IMR-90 (cell line): ENCODE data around the gene FLT3. TPM values are rescaled to one million over a fixed set of nuclear protein-coding genes. Genes with fewer than 3 reads are reported as not detected.

Experiments
- ATAC-seq: fragments of 200-7000 bp; cut with Tn5 transposase; 2 replicates; pipeline ENCODE4 v1.9.1; 2020; ENCODE audit warnings: low read depth, mild to moderate bottlenecking, moderate library complexity
- BruUV-seq: library from RNA; stranded (reverse); fragments of 400-500 nt; replicated peaks from 2 replicates; lab custom pipeline; 2021; lab: Mats Ljungman, UMichigan
- CTCF ChIA-PET: fragments of 300-600 bp; formaldehyde crosslinking; extraction: SDS; loops from one replicate; lab custom pipeline; 2021; ENCODE audit warnings: antibody characterized with exemption; lab: Yijun Ruan, JAX
- POLR2A ChIA-PET: fragments of 300-600 bp; sonication (Branson Sonifier 250); formaldehyde crosslinking; loops from one replicate; lab custom pipeline; 2022; ENCODE audit warnings: antibody characterized with exemption; ENCODE audit not compliant: unreplicated experiment; lab: Charles Lee
- DNase-seq: peaks from one replicate; pipeline ENCODE4 v3.0.0; 2013
- H2AFZ ChIP-seq: replicated peaks from 2 replicates; pipeline ENCODE3; 2013; ENCODE audit warnings: low read length, mild to moderate bottlenecking; ENCODE audit not compliant: poor library complexity
- H2AK5ac ChIP-seq: 2 replicates; pipeline ENCODE4 v1.6.1; 2013; ENCODE audit warnings: low read depth, low read length, inconsistent platforms
- H2AK9ac ChIP-seq: replicated peaks from 2 replicates; pipeline ENCODE3; 2013; ENCODE audit warnings: mild to moderate bottlenecking, low read depth, low read length, moderate library complexity; ENCODE audit not compliant: poor library complexity
- H2BK120ac ChIP-seq: 2 replicates; pipeline ENCODE4 v1.6.1; 2013; ENCODE audit warnings: low read depth, low read length, inconsistent platforms
- H2BK15ac ChIP-seq: 3 replicates; pipeline ENCODE4 v1.6.1; 2013; ENCODE audit warnings: low read depth, low read length, inconsistent platforms
- H2BK20ac ChIP-seq: 2 replicates; pipeline ENCODE4 v1.6.1; 2013; ENCODE audit warnings: low read depth, mild to moderate bottlenecking, inconsistent platforms, low read length, moderate library complexity
- H2BK5ac ChIP-seq: 2 replicates; pipeline ENCODE4 v1.6.1; 2013; ENCODE audit warnings: mild to moderate bottlenecking, low read depth, low read length, inconsistent platforms; ENCODE audit not compliant: poor library complexity, severe bottlenecking
- H3K14ac ChIP-seq: replicated peaks from 2 replicates; pipeline ENCODE4 v1.6.1; 2013; ENCODE audit warnings: low read depth, low read length, inconsistent platforms
- H3K18ac ChIP-seq: 2 replicates; pipeline ENCODE4 v1.6.1; 2013; ENCODE audit warnings: low read depth, low read length, control low read depth
- H3K23ac ChIP-seq: 2 replicates; pipeline ENCODE4 v1.6.1; 2013; ENCODE audit warnings: low read depth, low read length, inconsistent platforms
- H3K27ac ChIP-seq: 2 replicates; pipeline ENCODE4 v1.5.1; 2013; ENCODE audit warnings: mild to moderate bottlenecking, control low read depth, low read length; ENCODE audit not compliant: insufficient read depth
- H3K27me3 ChIP-seq: 2 replicates; pipeline ENCODE4 v1.6.1; 2013; ENCODE audit warnings: low read length; ENCODE audit not compliant: control insufficient read depth, insufficient read depth
- H3K36me3 ChIP-seq: 2 replicates; pipeline ENCODE4 v1.6.1; 2013; ENCODE audit warnings: low read length, mixed read lengths; ENCODE audit not compliant: control insufficient read depth, insufficient read depth
- H3K4ac ChIP-seq: 2 replicates; pipeline ENCODE4 v1.6.1; 2013; ENCODE audit warnings: low read depth, low read length, inconsistent platforms
- H3K4me1 ChIP-seq: 2 replicates; pipeline ENCODE4 v1.6.1; 2013; ENCODE audit warnings: low read length, mixed read lengths; ENCODE audit not compliant: control insufficient read depth, insufficient read depth
- H3K4me2 ChIP-seq: 2 replicates; pipeline ENCODE4 v1.6.1; 2013; ENCODE audit warnings: low read depth, mild to moderate bottlenecking, control low read depth, low read length, moderate library complexity
- H3K4me3 ChIP-seq: 2 replicates; pipeline ENCODE4 v1.5.1; 2013; ENCODE audit warnings: low read depth, mild to moderate bottlenecking, control low read depth, low read length, moderate library complexity; ENCODE audit not compliant: insufficient read depth
- H3K56ac ChIP-seq: 2 replicates; pipeline ENCODE4 v1.6.1; 2013; ENCODE audit warnings: low read length, inconsistent platforms; ENCODE audit not compliant: insufficient read depth; ENCODE audit errors: extremely low read depth
- H3K79me1 ChIP-seq, 2 experiments: 2 replicates each; pipeline ENCODE4 v1.6.1; 2013; ENCODE audit warnings: low read length in 2 of 2, inconsistent platforms in 1 of 2, low read depth in 1 of 2
- H3K9ac ChIP-seq: 2 replicates; pipeline ENCODE4 v1.6.1; 2013; ENCODE audit warnings: low read depth, low read length, control low read depth
- H3K9me1 ChIP-seq: 2 replicates; pipeline ENCODE4 v1.6.1; 2013; ENCODE audit warnings: low read length, inconsistent platforms; ENCODE audit not compliant: insufficient read depth
- H3K9me3 ChIP-seq: 2 replicates; pipeline ENCODE4 v1.6.1; 2013; ENCODE audit warnings: low read length; ENCODE audit not compliant: control insufficient read depth, insufficient read depth
- H4K20me1 ChIP-seq: 2 replicates; pipeline ENCODE4 v1.6.1; 2013; ENCODE audit warnings: low read length, inconsistent platforms; ENCODE audit not compliant: insufficient read depth
- H4K5ac ChIP-seq: 2 replicates; pipeline ENCODE4 v1.6.1; 2013; ENCODE audit warnings: mild to moderate bottlenecking, low read depth, low read length, control low read depth
- H4K8ac ChIP-seq, 2 experiments: 2 replicates each; pipeline ENCODE4 v1.6.1; 2013; ENCODE audit warnings: low read depth in 2 of 2, low read length in 2 of 2, control low read depth in 1 of 2, inconsistent platforms in 1 of 2
- H4K91ac ChIP-seq: 2 replicates; pipeline ENCODE4 v1.6.1; 2013; ENCODE audit warnings: low read depth, low read length, inconsistent platforms; ENCODE audit not compliant: insufficient read depth
- CTCF ChIP-seq: conservative IDR thresholded peaks from 2 replicates; pipeline ENCODE4 v1.5.1; 2012; ENCODE audit warnings: mild to moderate bottlenecking, low read depth, low read length, improper control_type of control experiment
- FOS ChIP-seq: fragments of 150-350 bp; IDR thresholded peaks from 2 replicates; pipeline ENCODE4 v1.6.1; 2016; ENCODE audit warnings: low read depth, low read length
- MXI1 ChIP-seq: IDR thresholded peaks from 2 replicates; pipeline ENCODE4 v1.6.1; 2012; ENCODE audit warnings: low read depth, mild to moderate bottlenecking, low read length, moderate library complexity, borderline replicate concordance
- NFE2L2 ChIP-seq: fragments of 150-350 bp; IDR thresholded peaks from 2 replicates; pipeline ENCODE4 v1.6.1; 2016; ENCODE audit warnings: low read depth, mild to moderate bottlenecking, low read length
- RCOR1 ChIP-seq: IDR thresholded peaks from 2 replicates; pipeline ENCODE4 v1.6.1; 2012; ENCODE audit warnings: mild to moderate bottlenecking, low read length, improper control_type of control experiment; ENCODE audit not compliant: insufficient replicate concordance
- SMC3 ChIP-seq: fragments of 150-350 bp; IDR thresholded peaks from 2 replicates; pipeline ENCODE4 v1.6.1; 2016; ENCODE audit warnings: low read depth, mild to moderate bottlenecking, antibody characterized with exemption, low read length, moderate library complexity
- USF2 ChIP-seq: fragments of 150-350 bp; IDR thresholded peaks from 2 replicates; pipeline ENCODE4 v1.6.1; 2017; ENCODE audit warnings: mild to moderate bottlenecking, antibody characterized with exemption, low read length, low read depth
- WGBS, 2 experiments: methylation state at CpG; one replicate each; pipeline versions ENCODE4 v1.1.5 to v1.1.7; 2013; ENCODE audit warnings: missing lambda C conversion rate in 2 of 2; ENCODE audit not compliant: insufficient read length in 1 of 2; ENCODE audit errors: extremely low coverage in 2 of 2; 5-methylcytosine and 5-hydroxymethylcytosine counted together
- dilution Hi-C: fragments of 300-500 bp; cut with HindIII; formaldehyde crosslinking; loops from one replicate; pipeline ENCODE4 v1.14.3; 2018; ENCODE audit warnings: low sequenced_read_pairs; ENCODE audit not compliant: unreplicated experiment
- in situ Hi-C: fragments of 300-500 bp; cut with MboI; formaldehyde crosslinking; loops from 3 replicates; pipeline ENCODE4 v1.14.3; 2019; ENCODE audit warnings: low sequenced_read_pairs, inconsistent platforms, mixed read lengths
- intact Hi-C: fragments of 100-400 bp; cut with micrococcal nuclease; formaldehyde crosslinking; loops from 2 replicates; pipeline ENCODE4 v1.10.0; 2022
- polyA plus RNA-seq, 3 experiments: library from polyadenylated mRNA; depleted of rRNA; stranded (reverse); fragments of >200 nt; gene quantifications; 2 replicates each; pipeline ENCODE4 v1.2.3, GENCODE V29; 2012; ENCODE audit warnings: low replicate concordance in 1 of 3
- total RNA-seq: library from RNA; depleted of rRNA; stranded (reverse); fragments of >200 nt; gene quantifications from 2 replicates; pipeline ENCODE4 v1.2.3, GENCODE V29; 2012

Gene FLT3
- total and polyA plus RNA-seq, 2 of the 4 experiments (the other 2 are of a cell fraction): not detected

GRCh38 chr13:27955014-27955591, 145.3 kb downstream of the FLT3 start:
- no peak overlapping the region for H3K4me2 ChIP-seq
- CTCF ChIA-PET: interaction anchor here (0.6 to 2.1 kb wide), 3 partner anchors 9 to 1008 kb away, joined by 3 to 8 read pairs (median 3); no protein-coding TSS in a partner anchor

More at GRCh38 chr13:27955014-27955591, 145.3 kb downstream of the FLT3 start:
- Histone ChIP-seq H2AK5ac (no peak overlapping the region), H2BK120ac (no peak overlapping the region), H3K14ac (no peak overlapping the region), H3K9me1 (no peaks in the 10 kb centered on the region), H2AFZ (no peak overlapping the region), H4K91ac (no peak overlapping the region), H2BK20ac (no peak overlapping the region), H3K56ac (no peak overlapping the region), H3K9ac (no peak overlapping the region), H4K5ac (no peak overlapping the region), H2AK9ac (no peak overlapping the region), H3K4me1 (no peaks in the 10 kb centered on the region; the same call in 1 of the 2 replicates), H3K27me3 (peaks cover 64% of the 10 kb centered on the region), H2BK15ac (no peak overlapping the region), H3K27ac (no peak overlapping the region), H3K18ac (no peak overlapping the region), H2BK5ac (no peak overlapping the region), H3K4me3 (no peak overlapping the region), H4K8ac (no peak overlapping the region), H3K9me3 (no peaks in the 10 kb centered on the region), H3K36me3 (no peaks in the 10 kb centered on the region), H3K23ac (no peak overlapping the region), H3K4ac (no peak overlapping the region), H4K20me1 (no peaks in the 10 kb centered on the region), H3K79me1 (no peaks in the 10 kb centered on the region)
- ATAC-seq (no peak), DNase-seq (no peak)
- intact Hi-C loops (loop anchor here (10.0 kb wide), 1 partner anchor 580 kb away; no protein-coding TSS in a partner anchor), dilution Hi-C loops (no loop called here), in situ Hi-C loops (no loop called here)
- no TSS peak for BruUV-seq
- no CpG with 5 or more reads among the region's 11 CpGs for WGBS, 2 experiments
- POLR2A ChIA-PET: no interaction called here
- TF ChIP-seq SMC3 (no peak), NFE2L2 (no peak), USF2 (no peak), RCOR1 (no peak), MXI1 (no peak), CTCF (no peak), FOS (no peak)
